DOHH2 (cell line): ENCODE data around the gene ACSF3.
A peak's percentile ranks its signal among the peaks of the same experiment; 100 is the strongest.

Experiments
- H3F3A ChIP-seq: fragments of 200-600 bp; sonication (generic), shearing (Covaris generic); 2 replicates; pipeline ENCODE4 v1.6.0; 2016; ENCODE audit warnings: antibody characterized with exemption, mild to moderate bottlenecking; ENCODE audit not compliant: control insufficient read depth, insufficient read depth
- H3K27ac ChIP-seq: fragments of 200-600 bp; sonication (generic); 2 replicates; pipeline ENCODE4 v1.5.1; 2014; ENCODE audit warnings: low read depth, mild to moderate bottlenecking, low read length, moderate library complexity
- H3K27me3 ChIP-seq: fragments of 200-600 bp; sonication (generic); 2 replicates; pipeline ENCODE4 v1.6.1; 2014; ENCODE audit warnings: mild to moderate bottlenecking, low read length, mixed read lengths; ENCODE audit not compliant: control insufficient read depth
- H3K36me3 ChIP-seq: fragments of 200-600 bp; sonication (generic); 2 replicates; pipeline ENCODE4 v1.6.1; 2014; ENCODE audit warnings: mild to moderate bottlenecking, low read length, moderate library complexity, mixed read lengths; ENCODE audit not compliant: control insufficient read depth
- H3K4me1 ChIP-seq: fragments of 200-600 bp; sonication (generic); 2 replicates; pipeline ENCODE4 v1.6.1; 2014; ENCODE audit warnings: mild to moderate bottlenecking, low read length, mixed read lengths; ENCODE audit not compliant: control insufficient read depth
- H3K4me2 ChIP-seq: fragments of 200-600 bp; sonication (generic); 2 replicates; pipeline ENCODE4 v1.6.0; 2014; ENCODE audit warnings: mild to moderate bottlenecking, low read length, moderate library complexity
- H3K4me3 ChIP-seq: fragments of 200-600 bp; sonication (generic); 2 replicates; pipeline ENCODE4 v1.5.1; 2014; ENCODE audit warnings: mild to moderate bottlenecking, low read length, mixed read lengths
- H3K79me2 ChIP-seq: fragments of 200-600 bp; sonication (generic); 2 replicates; pipeline ENCODE4 v1.6.1; 2014; ENCODE audit warnings: mild to moderate bottlenecking, low read length, mixed read lengths; ENCODE audit not compliant: control insufficient read depth
- H3K9me2 ChIP-seq: fragments of 200-600 bp; sonication (generic); replicated peaks from 2 replicates; pipeline ENCODE4 v1.6.1; 2014; ENCODE audit warnings: mild to moderate bottlenecking, low read length, mixed read lengths; ENCODE audit not compliant: control insufficient read depth
- H3K9me3 ChIP-seq: fragments of 200-600 bp; sonication (generic); 2 replicates; pipeline ENCODE4 v1.6.1; 2014; ENCODE audit warnings: antibody characterized with exemption, low read length, mixed read lengths; ENCODE audit not compliant: control insufficient read depth, insufficient read depth
- H4K20me1 ChIP-seq: fragments of 200-600 bp; sonication (generic); 2 replicates; pipeline ENCODE4 v1.6.0; 2014; ENCODE audit warnings: low read depth, mild to moderate bottlenecking, antibody characterized with exemption, low read length, moderate library complexity; ENCODE audit not compliant: control insufficient read depth, insufficient read depth
- EZH2phosphoT487 ChIP-seq: fragments of 200-600 bp; sonication (generic); IDR thresholded peaks from 2 replicates; pipeline ENCODE4 v1.6.1; 2017; ENCODE audit warnings: borderline replicate concordance, mild to moderate bottlenecking, antibody characterized with exemption, low read length, moderate library complexity, mixed read lengths
- TF ChIP-seq, protein P1 (sequence below): fragments of 200-600 bp; sonication (generic); IDR thresholded peaks from one replicate; pipeline ENCODE4 v1.5.1; 2014; ENCODE audit warnings: antibody characterized with exemption, mild to moderate bottlenecking, low read depth, low read length; ENCODE audit not compliant: poor library complexity, severe bottlenecking

Gene ACSF3

DNA sequence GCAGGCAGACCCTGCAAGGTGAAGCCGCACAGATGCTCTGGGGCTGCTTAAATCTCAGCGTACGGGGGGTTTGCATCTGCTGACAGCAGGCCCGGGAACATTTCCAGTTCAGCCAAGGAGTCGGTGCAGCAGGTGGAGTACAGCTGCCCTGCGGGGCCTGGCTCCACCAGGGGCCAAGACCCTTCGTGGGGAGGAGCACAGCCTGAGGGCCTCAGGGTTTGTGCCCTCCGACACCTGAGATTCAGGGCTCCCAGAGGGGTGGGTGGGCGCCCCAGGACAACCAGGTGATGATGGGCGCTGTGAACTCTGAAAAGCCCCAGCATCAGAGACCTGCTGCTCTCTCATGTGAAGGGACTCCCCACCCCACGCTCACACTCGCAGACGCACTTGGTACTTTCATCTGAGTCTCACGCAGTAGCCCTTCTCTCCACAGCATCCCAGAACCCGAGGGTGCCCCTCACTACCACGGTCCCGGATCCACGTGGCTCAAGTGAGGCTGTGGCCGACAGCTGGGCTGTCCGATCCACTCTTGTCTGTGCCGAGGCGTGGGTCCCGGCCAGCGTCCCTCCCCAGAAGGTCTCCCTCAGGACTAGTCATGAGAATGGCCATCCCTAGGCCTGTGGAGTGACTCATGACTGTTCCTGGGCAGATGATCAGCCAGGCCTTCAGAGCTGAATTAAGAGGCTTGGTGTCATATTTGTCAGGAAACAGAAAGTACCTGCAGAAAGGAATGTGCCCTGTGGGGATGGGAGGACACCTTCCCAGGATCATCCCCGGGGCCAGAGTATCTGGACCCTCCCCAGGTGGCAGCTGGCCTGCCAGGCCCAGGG lies 29.6 kb downstream of the ACSF3 start:
- H3K9me2 ChIP-seq: no peaks in the 10 kb centered on the region
- H3K36me3 ChIP-seq: peaks cover 96% of the 10 kb centered on the region
- peaks cover 54% of the 10 kb centered on the region for H3K79me2 ChIP-seq
- no peak for TF ChIP-seq EZH2phosphoT487
- TF ChIP-seq, protein P1, sequence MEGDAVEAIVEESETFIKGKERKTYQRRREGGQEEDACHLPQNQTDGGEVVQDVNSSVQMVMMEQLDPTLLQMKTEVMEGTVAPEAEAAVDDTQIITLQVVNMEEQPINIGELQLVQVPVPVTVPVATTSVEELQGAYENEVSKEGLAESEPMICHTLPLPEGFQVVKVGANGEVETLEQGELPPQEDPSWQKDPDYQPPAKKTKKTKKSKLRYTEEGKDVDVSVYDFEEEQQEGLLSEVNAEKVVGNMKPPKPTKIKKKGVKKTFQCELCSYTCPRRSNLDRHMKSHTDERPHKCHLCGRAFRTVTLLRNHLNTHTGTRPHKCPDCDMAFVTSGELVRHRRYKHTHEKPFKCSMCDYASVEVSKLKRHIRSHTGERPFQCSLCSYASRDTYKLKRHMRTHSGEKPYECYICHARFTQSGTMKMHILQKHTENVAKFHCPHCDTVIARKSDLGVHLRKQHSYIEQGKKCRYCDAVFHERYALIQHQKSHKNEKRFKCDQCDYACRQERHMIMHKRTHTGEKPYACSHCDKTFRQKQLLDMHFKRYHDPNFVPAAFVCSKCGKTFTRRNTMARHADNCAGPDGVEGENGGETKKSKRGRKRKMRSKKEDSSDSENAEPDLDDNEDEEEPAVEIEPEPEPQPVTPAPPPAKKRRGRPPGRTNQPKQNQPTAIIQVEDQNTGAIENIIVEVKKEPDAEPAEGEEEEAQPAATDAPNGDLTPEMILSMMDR: no peak
- H3K27me3 ChIP-seq: no peaks in the 10 kb centered on the region
- H3K4me2 ChIP-seq: peak overlapping the region; percentile 83
- peak overlapping the region; percentile 92 for H3K27ac ChIP-seq
- peaks cover 10% of the 10 kb centered on the region for H3F3A ChIP-seq
- peaks cover 12% of the 10 kb centered on the region; the same call in 1 of the 2 replicates for H3K9me3 ChIP-seq
- H3K4me3 ChIP-seq: peak overlapping the region; percentile 64
- H3K4me1 ChIP-seq: peaks cover 39% of the 10 kb centered on the region
- no peaks in the 10 kb centered on the region for H4K20me1 ChIP-seq

GRCh38 chr16:89123831-89124100 lies 30.1 kb downstream of the ACSF3 start:
- peaks cover 39% of the 10 kb centered on the region for H3K4me1 ChIP-seq
- H3K36me3 ChIP-seq: peaks cover 94% of the 10 kb centered on the region
- peaks cover 12% of the 10 kb centered on the region; the same call in 1 of the 2 replicates for H3K9me3 ChIP-seq
- H3K4me3 ChIP-seq: no peak overlapping the region; the same call in 1 of the 2 replicates
- peaks cover 10% of the 10 kb centered on the region for H3F3A ChIP-seq
- no peak overlapping the region for H3K4me2 ChIP-seq
- peak overlapping the region; percentile 92; the same call in 1 of the 2 replicates for H3K27ac ChIP-seq
- H3K9me2 ChIP-seq: no peaks in the 10 kb centered on the region
- TF ChIP-seq EZH2phosphoT487: no peak
- TF ChIP-seq, protein P1: no peak
- peaks cover 53% of the 10 kb centered on the region for H3K79me2 ChIP-seq
- no peaks in the 10 kb centered on the region for H3K27me3 ChIP-seq
- no peaks in the 10 kb centered on the region for H4K20me1 ChIP-seq

DNA sequence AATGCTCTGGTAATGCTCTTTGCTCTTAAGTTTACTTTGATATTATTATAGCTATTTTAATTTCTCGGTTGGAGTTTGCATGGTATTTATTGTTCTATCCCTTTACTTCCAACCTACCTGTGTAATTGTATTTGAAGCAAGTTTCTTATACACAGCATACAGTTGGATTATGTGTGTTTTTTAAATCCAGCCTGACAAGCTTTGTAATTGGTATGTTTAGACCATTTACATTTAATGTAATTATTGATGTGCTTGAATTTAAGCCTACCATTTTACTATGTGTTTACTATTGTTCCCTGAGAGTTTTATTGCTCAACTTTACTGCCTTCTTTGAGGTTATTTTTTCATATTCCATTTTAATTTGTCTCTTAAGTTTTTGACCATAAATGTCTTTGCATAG lies 35.7 kb downstream of the ACSF3 start:
- H3K27ac ChIP-seq: no peak overlapping the region
- H3K4me2 ChIP-seq: no peak overlapping the region
- no peaks in the 10 kb centered on the region for H3K4me1 ChIP-seq
- peaks cover 9% of the 10 kb centered on the region; the same call in 1 of the 2 replicates for H3K9me3 ChIP-seq
- H4K20me1 ChIP-seq: no peaks in the 10 kb centered on the region
- no peak overlapping the region for H3K4me3 ChIP-seq
- H3K27me3 ChIP-seq: no peaks in the 10 kb centered on the region
- H3F3A ChIP-seq: no peaks in the 10 kb centered on the region
- TF ChIP-seq, protein P1: no peak
- TF ChIP-seq EZH2phosphoT487: no peak
- H3K36me3 ChIP-seq: peaks cover 94% of the 10 kb centered on the region
- H3K9me2 ChIP-seq: no peaks in the 10 kb centered on the region
- H3K79me2 ChIP-seq: peaks cover 88% of the 10 kb centered on the region
